Measurements from ENCODE around the gene RBPJL.
A peak's percentile ranks its signal among the peaks of the same experiment; 100 is the strongest.

RBPJL gene

DNA sequence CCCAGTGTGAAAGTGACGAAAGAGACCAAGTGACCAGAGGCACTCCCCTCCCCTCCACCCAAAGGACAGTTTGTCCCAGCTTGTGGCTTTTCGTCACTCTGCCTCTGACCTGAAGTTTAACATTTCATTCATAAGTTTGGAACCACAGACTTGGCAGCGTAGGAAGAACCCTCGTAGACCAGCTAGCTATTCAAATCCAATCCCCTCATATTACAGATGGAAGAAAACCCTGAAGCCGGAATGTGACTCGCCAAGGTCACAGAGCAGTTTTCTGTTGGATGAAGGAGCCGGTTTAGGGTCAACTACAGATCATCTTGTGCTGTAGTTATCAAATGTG is 52.4 kb downstream of the RBPJL start:
- no peak for DNase-seq (ENCODE audit: low read depth in 1 of 2, low spot score in 1 of 2)

DNA sequence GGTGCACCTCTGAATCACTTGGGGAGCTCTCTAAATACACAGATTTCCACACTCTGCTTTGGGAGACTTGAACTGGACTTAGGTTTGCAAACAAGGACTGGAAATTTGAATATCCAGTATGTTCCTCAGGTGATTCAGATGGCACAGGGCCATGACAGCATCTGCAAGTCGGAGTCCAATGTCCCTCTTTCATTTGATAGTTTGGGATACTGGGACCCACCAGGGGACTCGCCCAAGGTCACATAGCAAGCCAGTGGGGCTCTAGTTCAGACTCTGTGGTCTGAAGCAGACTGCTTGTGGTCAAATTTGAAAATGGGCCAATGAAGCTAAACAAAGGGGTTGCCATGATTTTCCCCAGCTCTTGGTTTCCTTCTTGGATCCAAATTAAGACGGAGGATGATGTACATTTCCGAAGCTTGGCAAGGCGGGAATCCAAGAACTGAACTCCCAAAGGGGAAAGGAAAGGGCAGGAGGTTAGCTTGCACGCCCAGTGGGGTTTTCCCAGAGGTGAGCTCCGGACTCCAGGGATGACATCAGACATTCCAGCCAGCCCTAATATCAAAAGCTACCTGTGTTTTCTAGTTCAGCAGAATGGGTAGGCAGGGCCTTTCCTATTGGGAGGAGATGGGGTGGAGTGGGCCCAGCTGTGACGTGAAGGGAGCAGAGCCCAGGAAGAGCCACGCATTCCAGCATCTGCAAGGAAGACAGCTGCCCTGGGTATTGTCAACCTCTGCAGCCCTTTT is 52.9 kb downstream of the RBPJL start:
- DNase-seq (ENCODE audit: low read depth in 1 of 2, low spot score in 1 of 2), result no peak

DNA sequence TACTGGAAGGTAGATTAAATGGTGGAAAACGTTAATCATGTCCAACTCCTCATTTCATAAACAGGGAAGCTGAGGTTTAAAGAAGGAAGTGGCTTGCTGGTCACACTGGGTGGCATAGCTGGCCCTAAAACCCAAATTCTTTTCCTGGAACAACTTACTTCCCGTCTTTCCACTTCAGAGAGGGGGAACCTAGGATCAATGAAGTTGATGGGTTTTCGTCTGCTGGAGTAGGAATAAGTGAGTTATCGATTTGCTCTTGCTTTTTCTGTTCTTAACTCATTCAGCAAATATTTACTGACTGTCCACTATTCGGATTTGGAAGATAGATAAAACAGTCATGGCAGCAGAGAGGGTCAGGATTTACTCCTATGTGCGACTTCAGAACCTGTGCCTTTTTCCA is 55.2 kb downstream of the RBPJL start:
- no peak for DNase-seq (ENCODE audit: low read depth in 1 of 2, low spot score in 1 of 2)

DNA sequence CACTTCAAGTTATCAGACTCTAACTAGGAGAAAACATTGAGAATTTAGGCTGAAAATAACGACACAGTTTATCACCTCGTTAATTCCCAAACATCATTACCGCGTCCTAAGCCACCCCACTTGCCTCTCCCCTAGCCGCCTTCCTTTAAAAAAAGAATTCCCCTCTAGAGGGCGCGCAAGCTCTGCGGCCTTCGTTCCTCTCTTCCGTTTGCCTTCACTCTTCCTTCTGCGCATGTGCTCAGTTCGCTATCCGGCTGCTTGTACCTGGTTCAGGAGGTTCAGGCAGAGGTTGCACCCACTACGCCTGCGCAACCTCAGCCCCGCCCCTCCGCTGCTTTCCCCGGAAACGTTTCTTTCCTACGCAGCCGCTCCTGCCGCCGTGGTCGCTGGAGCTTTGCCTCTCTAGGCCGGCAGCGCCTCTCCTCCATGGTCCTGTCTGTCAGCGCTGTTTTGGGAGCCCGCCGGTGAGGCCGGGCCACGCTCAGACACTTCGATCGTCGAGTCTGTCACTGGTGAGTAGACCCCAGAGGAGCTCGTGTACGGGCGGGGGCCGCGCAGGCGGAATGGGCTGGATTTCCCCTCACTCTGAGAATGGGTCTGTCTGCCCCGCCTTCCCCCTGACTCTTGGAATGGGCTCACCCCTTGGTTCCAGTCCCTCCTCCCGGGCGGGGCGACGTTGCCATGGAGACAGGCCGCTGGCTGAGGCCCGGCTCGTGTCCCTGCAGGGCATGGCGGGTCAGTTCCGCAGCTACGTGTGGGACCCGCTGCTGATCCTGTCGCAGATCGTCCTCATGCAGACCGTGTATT is 56.4 kb downstream of the RBPJL start, which contains the start of gene SYS1:
TSS of gene SYS1 (plus strand) at position 353 of the 807 bp plus-strand sequence. CDS start at position 729, 376 bp downstream.
- peak; percentile 96 to 99 for DNase-seq (ENCODE audit: low read depth in 1 of 2, low spot score in 1 of 2)

DNA sequence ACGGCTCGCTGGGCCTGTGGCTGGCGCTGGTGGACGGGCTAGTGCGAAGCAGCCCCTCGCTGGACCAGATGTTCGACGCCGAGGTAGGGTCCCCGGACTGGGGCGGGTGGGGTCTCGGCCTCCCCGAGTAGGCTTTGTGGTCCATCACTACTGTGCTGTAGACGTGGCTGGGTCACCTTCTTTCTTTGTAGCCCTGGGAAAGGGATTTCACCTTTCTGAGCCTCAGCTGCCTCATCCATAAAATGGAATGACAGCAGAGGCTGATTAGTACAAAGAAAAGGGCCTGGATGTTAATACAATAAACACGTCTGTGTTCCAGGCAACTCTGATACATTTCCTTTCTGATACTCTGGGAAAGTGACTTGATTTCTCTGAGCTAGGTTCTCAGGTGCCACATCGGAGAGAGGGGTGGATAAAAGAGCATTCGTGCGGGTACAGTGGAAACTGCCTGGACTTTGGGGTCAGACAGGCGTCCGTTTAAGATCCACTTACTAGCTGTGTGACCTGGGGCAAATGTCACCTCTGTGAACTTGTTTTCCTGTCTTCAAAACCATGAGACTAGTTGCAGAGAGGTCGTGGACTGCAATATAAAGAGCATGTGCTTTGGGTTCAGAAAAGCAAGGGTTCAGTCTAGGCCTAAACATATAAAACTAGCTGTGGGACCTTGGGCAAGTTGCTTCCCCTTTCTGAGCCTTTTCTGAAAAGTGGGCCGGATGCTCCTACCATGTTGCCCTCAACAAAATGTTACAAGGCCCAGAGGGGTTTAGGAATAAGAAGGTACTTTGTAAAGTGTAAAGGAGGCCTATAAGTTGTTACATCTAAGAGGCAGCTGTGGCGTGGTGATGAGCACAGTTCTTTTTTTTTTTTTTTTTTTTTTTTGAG is 57.2 kb downstream of the RBPJL start:
- DNase-seq (ENCODE audit: low read depth in 1 of 2, low spot score in 1 of 2), result no peak

DNA sequence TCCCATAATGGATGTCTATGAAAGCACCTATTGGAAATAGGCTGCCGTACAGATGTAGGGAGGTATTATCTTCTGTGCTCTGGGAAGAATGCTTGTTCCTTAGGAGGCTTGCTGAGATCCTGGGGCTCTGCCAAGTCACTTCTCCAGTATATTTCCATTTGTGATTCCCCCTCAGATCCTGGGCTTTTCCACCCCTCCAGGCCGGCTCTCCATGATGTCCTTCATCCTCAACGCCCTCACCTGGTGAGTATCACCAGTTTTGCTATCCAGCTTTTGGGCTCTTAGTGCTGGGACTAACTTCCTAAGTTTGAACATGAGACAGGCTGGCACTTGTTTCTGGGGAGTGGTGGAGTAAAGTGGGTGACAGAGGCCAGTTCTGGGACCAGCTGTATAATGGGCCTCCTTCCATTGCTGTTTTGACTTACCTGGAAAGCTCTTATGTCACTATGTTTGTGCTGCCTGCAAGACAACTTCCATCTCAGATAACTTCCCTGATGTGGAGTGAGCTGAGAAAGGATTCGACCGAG is 58.9 kb downstream of the RBPJL start:
- no peak for DNase-seq (ENCODE audit: low read depth in 1 of 2, low spot score in 1 of 2)

DNA sequence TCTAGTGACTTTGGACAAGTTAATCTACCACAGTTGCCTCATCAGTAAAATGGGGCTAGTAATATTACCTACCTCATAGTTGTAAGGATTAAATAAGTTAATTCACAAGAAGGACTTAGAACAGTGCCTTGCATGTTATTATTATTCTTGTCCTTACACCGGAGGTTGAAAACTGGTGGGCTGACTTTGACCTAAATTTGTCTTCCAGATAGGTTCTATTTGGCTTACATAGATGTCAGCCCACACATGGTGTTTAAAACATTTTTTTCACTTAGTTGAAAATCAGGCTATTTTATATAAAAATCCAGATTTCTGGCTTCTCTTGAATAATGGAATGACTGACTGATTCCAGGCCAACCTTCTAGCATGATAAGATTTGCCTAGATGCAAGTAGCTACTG is 59.6 kb downstream of the RBPJL start:
- no peak for DNase-seq (ENCODE audit: low read depth in 1 of 2, low spot score in 1 of 2)

DNA sequence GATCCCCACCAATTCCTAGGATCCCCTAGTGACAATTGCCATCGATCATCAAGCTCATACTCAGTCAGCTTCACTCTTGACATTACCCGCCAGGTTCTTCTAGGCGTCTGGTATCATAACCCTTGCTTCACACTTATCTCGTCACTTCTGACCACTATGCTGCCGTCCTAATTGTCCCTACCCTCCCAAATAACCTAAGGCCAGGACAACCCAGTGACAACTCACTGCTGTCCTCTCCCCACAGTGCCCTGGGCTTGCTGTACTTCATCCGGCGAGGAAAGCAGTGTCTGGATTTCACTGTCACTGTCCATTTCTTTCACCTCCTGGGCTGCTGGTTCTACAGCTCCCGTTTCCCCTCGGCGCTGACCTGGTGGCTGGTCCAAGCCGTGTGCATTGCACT is 60.0 kb downstream of the RBPJL start:
- DNase-seq (ENCODE audit: low read depth in 1 of 2, low spot score in 1 of 2), result no peak

DNA sequence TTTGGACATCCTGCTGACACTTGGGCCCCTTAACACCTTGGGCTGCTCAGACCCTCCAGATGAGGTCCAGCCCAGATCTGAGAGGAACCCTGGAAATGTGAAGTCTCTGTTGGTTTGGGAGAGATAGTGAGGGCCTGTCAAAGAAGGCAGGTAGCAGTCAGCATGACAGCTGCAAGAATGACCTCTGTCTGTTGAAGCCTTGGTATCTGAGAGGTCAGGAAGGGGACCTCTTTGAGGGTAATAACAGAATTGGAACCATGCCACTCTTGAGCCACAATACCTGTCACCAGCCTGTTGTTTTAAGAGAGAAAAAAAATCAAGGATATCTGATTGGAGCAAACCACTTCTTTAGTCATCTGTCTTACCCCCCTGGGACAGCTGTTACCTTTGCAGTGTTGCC is 60.5 kb downstream of the RBPJL start:
- DNase-seq (ENCODE audit: low read depth in 1 of 2, low spot score in 1 of 2), result no peak
